IMR-90 (cell line): Measurements from ENCODE around the gene FNDC3B. TPM values are rescaled to one million over a fixed set of nuclear protein-coding genes. Genes with fewer than 3 reads are reported as not detected.

Experiments
- ATAC-seq: fragments of 200-7000 bp; cut with Tn5 transposase; 2 replicates; pipeline ENCODE4 v1.9.1; 2020; ENCODE audit warnings: low read depth, mild to moderate bottlenecking, moderate library complexity
- BruUV-seq: library from RNA; stranded (reverse); fragments of 400-500 nt; replicated peaks from 2 replicates; lab custom pipeline; 2021; lab: Mats Ljungman, UMichigan
- CTCF ChIA-PET: fragments of 300-600 bp; formaldehyde crosslinking; extraction: SDS; loops from one replicate; lab custom pipeline; 2021; ENCODE audit warnings: antibody characterized with exemption; lab: Yijun Ruan, JAX
- POLR2A ChIA-PET: fragments of 300-600 bp; sonication (Branson Sonifier 250); formaldehyde crosslinking; loops from one replicate; lab custom pipeline; 2022; ENCODE audit warnings: antibody characterized with exemption; ENCODE audit not compliant: unreplicated experiment; lab: Charles Lee
- DNase-seq: peaks from one replicate; pipeline ENCODE4 v3.0.0; 2013
- H2AFZ ChIP-seq: replicated peaks from 2 replicates; pipeline ENCODE3; 2013; ENCODE audit warnings: low read length, mild to moderate bottlenecking; ENCODE audit not compliant: poor library complexity
- H2AK5ac ChIP-seq: 2 replicates; pipeline ENCODE4 v1.6.1; 2013; ENCODE audit warnings: low read depth, low read length, inconsistent platforms
- H2AK9ac ChIP-seq: replicated peaks from 2 replicates; pipeline ENCODE3; 2013; ENCODE audit warnings: mild to moderate bottlenecking, low read depth, low read length, moderate library complexity; ENCODE audit not compliant: poor library complexity
- H2BK120ac ChIP-seq: 2 replicates; pipeline ENCODE4 v1.6.1; 2013; ENCODE audit warnings: low read depth, low read length, inconsistent platforms
- H2BK15ac ChIP-seq: 3 replicates; pipeline ENCODE4 v1.6.1; 2013; ENCODE audit warnings: low read depth, low read length, inconsistent platforms
- H2BK20ac ChIP-seq: 2 replicates; pipeline ENCODE4 v1.6.1; 2013; ENCODE audit warnings: low read depth, mild to moderate bottlenecking, inconsistent platforms, low read length, moderate library complexity
- H2BK5ac ChIP-seq: 2 replicates; pipeline ENCODE4 v1.6.1; 2013; ENCODE audit warnings: mild to moderate bottlenecking, low read depth, low read length, inconsistent platforms; ENCODE audit not compliant: poor library complexity, severe bottlenecking
- H3K14ac ChIP-seq: replicated peaks from 2 replicates; pipeline ENCODE4 v1.6.1; 2013; ENCODE audit warnings: low read depth, low read length, inconsistent platforms
- H3K18ac ChIP-seq: 2 replicates; pipeline ENCODE4 v1.6.1; 2013; ENCODE audit warnings: low read depth, low read length, control low read depth
- H3K23ac ChIP-seq: 2 replicates; pipeline ENCODE4 v1.6.1; 2013; ENCODE audit warnings: low read depth, low read length, inconsistent platforms
- H3K27ac ChIP-seq: 2 replicates; pipeline ENCODE4 v1.5.1; 2013; ENCODE audit warnings: mild to moderate bottlenecking, control low read depth, low read length; ENCODE audit not compliant: insufficient read depth
- H3K27me3 ChIP-seq: 2 replicates; pipeline ENCODE4 v1.6.1; 2013; ENCODE audit warnings: low read length; ENCODE audit not compliant: control insufficient read depth, insufficient read depth
- H3K36me3 ChIP-seq: 2 replicates; pipeline ENCODE4 v1.6.1; 2013; ENCODE audit warnings: low read length, mixed read lengths; ENCODE audit not compliant: control insufficient read depth, insufficient read depth
- H3K4ac ChIP-seq: 2 replicates; pipeline ENCODE4 v1.6.1; 2013; ENCODE audit warnings: low read depth, low read length, inconsistent platforms
- H3K4me1 ChIP-seq: 2 replicates; pipeline ENCODE4 v1.6.1; 2013; ENCODE audit warnings: low read length, mixed read lengths; ENCODE audit not compliant: control insufficient read depth, insufficient read depth
- H3K4me2 ChIP-seq: 2 replicates; pipeline ENCODE4 v1.6.1; 2013; ENCODE audit warnings: low read depth, mild to moderate bottlenecking, control low read depth, low read length, moderate library complexity
- H3K4me3 ChIP-seq: 2 replicates; pipeline ENCODE4 v1.5.1; 2013; ENCODE audit warnings: low read depth, mild to moderate bottlenecking, control low read depth, low read length, moderate library complexity; ENCODE audit not compliant: insufficient read depth
- H3K56ac ChIP-seq: 2 replicates; pipeline ENCODE4 v1.6.1; 2013; ENCODE audit warnings: low read length, inconsistent platforms; ENCODE audit not compliant: insufficient read depth; ENCODE audit errors: extremely low read depth
- H3K79me1 ChIP-seq, 2 experiments: 2 replicates each; pipeline ENCODE4 v1.6.1; 2013; ENCODE audit warnings: low read length in 2 of 2, inconsistent platforms in 1 of 2, low read depth in 1 of 2
- H3K9ac ChIP-seq: 2 replicates; pipeline ENCODE4 v1.6.1; 2013; ENCODE audit warnings: low read depth, low read length, control low read depth
- H3K9me1 ChIP-seq: 2 replicates; pipeline ENCODE4 v1.6.1; 2013; ENCODE audit warnings: low read length, inconsistent platforms; ENCODE audit not compliant: insufficient read depth
- H3K9me3 ChIP-seq: 2 replicates; pipeline ENCODE4 v1.6.1; 2013; ENCODE audit warnings: low read length; ENCODE audit not compliant: control insufficient read depth, insufficient read depth
- H4K20me1 ChIP-seq: 2 replicates; pipeline ENCODE4 v1.6.1; 2013; ENCODE audit warnings: low read length, inconsistent platforms; ENCODE audit not compliant: insufficient read depth
- H4K5ac ChIP-seq: 2 replicates; pipeline ENCODE4 v1.6.1; 2013; ENCODE audit warnings: mild to moderate bottlenecking, low read depth, low read length, control low read depth
- H4K8ac ChIP-seq, 2 experiments: 2 replicates each; pipeline ENCODE4 v1.6.1; 2013; ENCODE audit warnings: low read depth in 2 of 2, low read length in 2 of 2, control low read depth in 1 of 2, inconsistent platforms in 1 of 2
- H4K91ac ChIP-seq: 2 replicates; pipeline ENCODE4 v1.6.1; 2013; ENCODE audit warnings: low read depth, low read length, inconsistent platforms; ENCODE audit not compliant: insufficient read depth
- BHLHE40 ChIP-seq: fragments of 150-350 bp; IDR thresholded peaks from 2 replicates; pipeline ENCODE4 v1.6.1; 2016; ENCODE audit warnings: mild to moderate bottlenecking, low read depth, low read length
- CEBPB ChIP-seq: IDR thresholded peaks from 2 replicates; pipeline ENCODE4 v1.6.1; 2012; ENCODE audit warnings: low read depth, low read length, improper control_type of control experiment
- FOS ChIP-seq: fragments of 150-350 bp; IDR thresholded peaks from 2 replicates; pipeline ENCODE4 v1.6.1; 2016; ENCODE audit warnings: low read depth, low read length
- MXI1 ChIP-seq: IDR thresholded peaks from 2 replicates; pipeline ENCODE4 v1.6.1; 2012; ENCODE audit warnings: low read depth, mild to moderate bottlenecking, low read length, moderate library complexity, borderline replicate concordance
- NFE2L2 ChIP-seq: fragments of 150-350 bp; IDR thresholded peaks from 2 replicates; pipeline ENCODE4 v1.6.1; 2016; ENCODE audit warnings: low read depth, mild to moderate bottlenecking, low read length
- POLR2A ChIP-seq: IDR thresholded peaks from 2 replicates; pipeline ENCODE4 v1.6.1; 2012; ENCODE audit warnings: mild to moderate bottlenecking, low read depth, low read length
- WGBS, 2 experiments: methylation state at CpG; one replicate each; pipeline versions ENCODE4 v1.1.5 to v1.1.7; 2013; ENCODE audit warnings: missing lambda C conversion rate in 2 of 2; ENCODE audit not compliant: insufficient read length in 1 of 2; ENCODE audit errors: extremely low coverage in 2 of 2; 5-methylcytosine and 5-hydroxymethylcytosine counted together
- dilution Hi-C: fragments of 300-500 bp; cut with HindIII; formaldehyde crosslinking; loops from one replicate; pipeline ENCODE4 v1.14.3; 2018; ENCODE audit warnings: low sequenced_read_pairs; ENCODE audit not compliant: unreplicated experiment
- in situ Hi-C: fragments of 300-500 bp; cut with MboI; formaldehyde crosslinking; loops from 3 replicates; pipeline ENCODE4 v1.14.3; 2019; ENCODE audit warnings: low sequenced_read_pairs, inconsistent platforms, mixed read lengths
- intact Hi-C: fragments of 100-400 bp; cut with micrococcal nuclease; formaldehyde crosslinking; loops from 2 replicates; pipeline ENCODE4 v1.10.0; 2022
- polyA plus RNA-seq, 3 experiments: library from polyadenylated mRNA; depleted of rRNA; stranded (reverse); fragments of >200 nt; gene quantifications; 2 replicates each; pipeline ENCODE4 v1.2.3, GENCODE V29; 2012; ENCODE audit warnings: low replicate concordance in 1 of 3
- total RNA-seq: library from RNA; depleted of rRNA; stranded (reverse); fragments of >200 nt; gene quantifications from 2 replicates; pipeline ENCODE4 v1.2.3, GENCODE V29; 2012
- TF ChIP-seq, protein P1 (sequence below): fragments of 150-350 bp; IDR thresholded peaks from 2 replicates; pipeline ENCODE4 v1.6.1; 2017; ENCODE audit warnings: mild to moderate bottlenecking, antibody characterized with exemption, low read length, low read depth

The FNDC3B gene
- total and polyA plus RNA-seq, 2 of the 4 experiments (the other 2 are of a cell fraction), result 23.9 to 150 TPM

DNA sequence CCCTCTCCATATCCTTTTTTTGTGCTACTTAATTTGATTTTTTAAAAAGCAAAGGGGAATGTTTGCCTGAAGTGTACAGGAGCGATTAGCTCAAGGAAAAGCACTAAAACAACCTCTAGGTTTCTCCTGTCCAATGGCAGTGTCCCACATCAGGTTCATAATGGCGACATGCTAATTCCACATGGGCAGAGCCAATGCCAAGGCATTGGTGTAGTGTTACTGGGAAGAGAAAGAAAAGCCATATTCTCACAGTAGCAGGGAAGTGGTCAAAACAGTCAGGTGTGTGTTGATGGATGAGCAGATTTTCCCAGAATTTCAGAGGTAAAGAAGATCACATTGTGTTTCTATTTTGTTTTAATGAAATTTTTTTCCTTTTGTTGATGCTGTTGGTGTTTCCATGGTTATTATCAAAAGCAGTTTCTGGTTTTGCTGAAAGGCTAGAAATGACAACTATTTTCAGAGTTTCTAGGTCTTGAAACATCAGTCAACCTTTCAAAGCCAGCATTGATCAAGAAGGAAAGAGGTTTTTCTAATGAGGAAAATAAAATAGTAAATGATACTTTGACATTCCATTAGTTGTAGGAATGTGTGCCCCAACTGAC lies 65.2 kb downstream of the FNDC3B start:
- Histone ChIP-seq H3K4me1 (peaks cover 14% of the 10 kb centered on the region), H2AK5ac (0 out of 2 replicates have a peak overlapping the region, but pooled peaks have one; percentile 43), H2BK5ac (no peak overlapping the region), H2AFZ (no peak overlapping the region), H4K20me1 (peaks cover 94% of the 10 kb centered on the region), H3K9me3 (no peaks in the 10 kb centered on the region), H3K4me3 (no peak overlapping the region), H4K91ac (no peak overlapping the region), H2BK15ac (no peak overlapping the region), H3K56ac (no peak overlapping the region), H3K9ac (no peak overlapping the region), H3K27me3 (no peaks in the 10 kb centered on the region), H3K23ac (0 out of 2 replicates have a peak overlapping the region, but pooled peaks have one; percentile 35), H3K4ac (no peak overlapping the region), H2BK120ac (no peak overlapping the region), H3K18ac (no peak overlapping the region), H3K4me2 (0 out of 2 replicates have a peak overlapping the region, but pooled peaks have one; percentile 29), H2BK20ac (no peak overlapping the region), H4K8ac (no peak overlapping the region), H3K36me3 (peaks cover 3% of the 10 kb centered on the region; the same call in 1 of the 2 replicates), H3K27ac (no peak overlapping the region), H2AK9ac (no peak overlapping the region), H3K14ac (0 out of 2 replicates have a peak overlapping the region, but pooled peaks have one; percentile 20), H3K79me1 (peaks cover 17 to 82% of the 10 kb centered on the region in 2 experiments), H4K5ac (no peak overlapping the region), H3K9me1 (peaks cover 26% of the 10 kb centered on the region)
- dilution Hi-C loops (no loop called here), in situ Hi-C loops (no loop called here), intact Hi-C loops (no loop called here)
- TF ChIP-seq FOS (no peak), MXI1 (no peak), BHLHE40 (no peak), POLR2A (no peak), NFE2L2 (no peak), CEBPB (no peak)
- TF ChIP-seq, protein P1, sequence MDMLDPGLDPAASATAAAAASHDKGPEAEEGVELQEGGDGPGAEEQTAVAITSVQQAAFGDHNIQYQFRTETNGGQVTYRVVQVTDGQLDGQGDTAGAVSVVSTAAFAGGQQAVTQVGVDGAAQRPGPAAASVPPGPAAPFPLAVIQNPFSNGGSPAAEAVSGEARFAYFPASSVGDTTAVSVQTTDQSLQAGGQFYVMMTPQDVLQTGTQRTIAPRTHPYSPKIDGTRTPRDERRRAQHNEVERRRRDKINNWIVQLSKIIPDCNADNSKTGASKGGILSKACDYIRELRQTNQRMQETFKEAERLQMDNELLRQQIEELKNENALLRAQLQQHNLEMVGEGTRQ, result no peak
- CTCF ChIA-PET, result no interaction called here
- POLR2A ChIA-PET, result interaction anchor here (0.5 kb wide), 1 partner anchor 22 kb away, joined by 3 read pairs; no protein-coding TSS in a partner anchor
- no TSS peak for BruUV-seq
- no CpG with 5 or more reads among the region's 2 CpGs for WGBS, 2 experiments
- DNase-seq (no peak), ATAC-seq (no peak)
